ENCODE results near the gene SPINK1.
"Not testable (repeated sequence)": the region's sequence is repeated elsewhere in the genome, so short reads cannot be mapped to it uniquely, and the experiment has no call there.

- not testable (repeated sequence) for TF ChIP-seq CTCF, POLR2AphosphoS5 (IDR thresholded peaks at IDR 0.05)
Observed at GRCh38 chr5:147803161-147803560, 28.3 kb downstream of the SPINK1 start.
